HG03354 (cell line): ENCODE results near the gene JSRP1.

Experiments
- ATAC-seq: cut with Tn5 transposase; IDR thresholded peaks from one replicate; pipeline ENCODE4 v1.9.1; 2021; ENCODE audit warnings: mild to moderate bottlenecking; ENCODE audit not compliant: unreplicated experiment, poor library complexity, severe bottlenecking

JSRP1 gene

DNA sequence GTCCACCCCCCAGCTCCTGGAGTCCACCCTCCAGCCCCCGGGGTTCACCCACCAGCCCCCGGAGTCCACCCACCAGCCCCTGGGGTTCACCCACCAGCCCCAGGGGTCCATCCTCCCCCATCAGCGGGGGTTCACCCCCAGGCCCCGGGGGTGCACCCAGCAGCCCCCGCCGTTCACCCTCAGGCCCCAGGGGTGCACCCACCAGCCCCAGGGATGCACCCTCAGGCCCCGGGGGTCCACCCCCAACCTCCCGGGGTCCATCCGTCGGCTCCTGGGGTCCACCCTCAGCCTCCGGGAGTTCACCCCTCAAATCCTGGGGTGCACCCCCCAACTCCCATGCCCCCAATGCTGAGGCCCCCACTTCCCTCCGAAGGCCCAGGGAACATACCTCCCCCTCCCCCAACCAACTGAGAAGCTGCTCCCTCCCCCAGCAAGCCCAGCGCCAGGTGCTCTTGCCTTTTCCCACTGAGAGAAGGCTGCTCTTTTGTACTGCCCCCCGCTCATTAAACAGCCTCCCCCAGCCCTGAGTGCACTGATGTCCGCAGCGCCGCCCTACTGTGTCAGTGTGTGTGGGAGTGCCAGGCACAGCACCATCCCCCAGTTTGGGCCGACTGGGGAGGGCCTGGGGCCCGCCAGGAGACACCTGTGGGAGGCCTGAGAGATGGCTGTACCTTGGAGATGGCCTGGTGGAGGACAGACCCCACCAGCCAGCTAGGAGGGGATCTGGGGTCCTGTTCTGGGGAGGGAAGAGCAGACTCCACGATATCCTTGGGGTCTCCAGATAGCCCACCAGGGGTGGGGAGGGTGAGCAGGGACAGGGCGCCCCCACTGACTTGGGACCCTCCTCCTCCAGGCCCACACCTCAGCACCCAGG is 7.8 kb downstream of the JSRP1 start:
- ATAC-seq, result no peak

DNA sequence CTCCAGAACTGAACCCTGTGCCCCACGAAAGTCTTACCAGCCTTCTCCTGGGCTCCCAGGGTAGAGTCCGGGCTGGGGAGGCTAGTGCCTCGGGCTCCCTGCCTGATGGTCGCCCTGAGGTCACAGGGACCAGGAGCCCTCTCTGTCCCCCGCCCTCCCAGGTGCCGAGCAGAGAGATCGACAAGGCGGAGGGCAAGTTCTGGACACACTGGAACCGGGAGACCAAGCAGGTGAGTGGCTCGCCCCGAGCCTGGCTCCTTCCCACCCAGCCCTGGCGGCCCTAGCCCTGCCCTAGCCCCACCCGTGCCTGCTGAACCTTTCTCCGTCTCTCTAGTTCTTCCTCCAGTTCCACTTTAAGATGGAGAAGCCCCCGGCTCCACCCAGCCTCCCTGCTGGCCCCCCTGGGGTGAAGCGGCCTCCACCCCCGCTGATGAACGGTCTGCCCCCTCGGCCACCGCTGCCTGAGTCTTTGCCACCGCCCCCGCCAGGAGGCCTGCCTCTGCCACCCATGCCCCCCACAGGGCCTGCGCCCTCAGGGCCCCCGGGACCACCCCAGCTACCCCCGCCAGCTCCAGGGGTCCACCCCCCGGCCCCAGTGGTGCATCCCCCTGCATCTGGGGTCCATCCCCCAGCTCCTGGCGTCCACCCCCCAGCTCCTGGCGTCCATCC is 8.7 kb downstream of the JSRP1 start:
- no peak for ATAC-seq

DNA sequence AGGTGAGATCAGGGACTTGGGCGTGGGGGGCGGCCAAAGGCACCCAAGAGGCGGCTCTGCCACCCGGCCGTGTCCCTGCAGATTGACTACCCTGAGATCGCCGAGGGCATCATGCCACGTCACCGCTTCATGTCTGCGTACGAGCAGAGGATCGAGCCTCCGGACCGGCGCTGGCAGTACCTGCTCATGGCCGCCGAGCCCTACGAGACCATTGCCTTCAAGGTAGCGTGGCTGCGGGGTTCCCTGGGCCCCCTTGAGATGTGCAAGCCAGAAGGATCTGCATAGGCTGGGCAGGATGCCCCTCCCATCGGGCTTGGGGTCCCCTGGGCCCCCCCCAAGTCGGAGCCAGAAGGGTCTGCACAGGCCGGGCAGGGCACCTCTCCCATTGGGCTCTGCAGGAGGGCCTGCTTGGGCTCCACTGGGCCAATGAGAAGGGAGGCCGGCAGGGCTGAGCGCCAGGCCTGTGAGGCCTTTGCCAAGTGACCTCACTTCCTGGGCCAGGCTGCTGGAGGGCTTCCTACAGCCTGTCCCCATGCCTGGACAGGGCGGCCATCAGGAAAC is 9.3 kb downstream of the JSRP1 start:
- ATAC-seq, result no peak

DNA sequence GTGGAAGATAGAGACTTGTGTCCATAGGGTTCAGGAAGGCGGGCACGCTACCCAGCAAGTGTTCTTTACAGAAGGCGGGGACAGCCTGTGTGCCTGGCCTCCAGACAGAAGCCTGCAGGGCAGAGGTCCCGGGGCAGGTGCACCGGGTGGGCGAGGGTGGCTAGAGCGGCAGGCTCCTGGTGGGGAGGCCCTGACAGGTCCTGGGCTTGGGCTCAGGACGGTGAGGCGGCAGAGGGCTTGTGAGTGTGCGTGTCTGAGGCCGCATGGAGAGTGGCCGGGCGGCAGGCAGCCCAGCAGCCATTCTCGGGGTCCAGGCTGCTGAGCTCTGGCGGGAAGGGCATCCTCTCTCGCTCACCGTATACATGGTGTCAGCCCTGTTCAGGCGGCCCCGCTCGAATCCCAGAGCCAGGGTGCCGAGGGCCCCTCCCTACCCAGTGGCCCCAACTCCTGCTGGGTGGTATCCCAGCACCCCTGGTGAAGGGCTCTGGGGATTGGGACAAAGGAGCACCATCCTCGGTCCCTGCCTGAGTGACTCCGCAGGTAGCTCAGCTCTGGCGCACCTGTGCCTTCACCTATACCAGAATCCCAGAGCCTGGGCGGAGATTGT is 10.1 kb downstream of the JSRP1 start:
- ATAC-seq, result no peak

DNA sequence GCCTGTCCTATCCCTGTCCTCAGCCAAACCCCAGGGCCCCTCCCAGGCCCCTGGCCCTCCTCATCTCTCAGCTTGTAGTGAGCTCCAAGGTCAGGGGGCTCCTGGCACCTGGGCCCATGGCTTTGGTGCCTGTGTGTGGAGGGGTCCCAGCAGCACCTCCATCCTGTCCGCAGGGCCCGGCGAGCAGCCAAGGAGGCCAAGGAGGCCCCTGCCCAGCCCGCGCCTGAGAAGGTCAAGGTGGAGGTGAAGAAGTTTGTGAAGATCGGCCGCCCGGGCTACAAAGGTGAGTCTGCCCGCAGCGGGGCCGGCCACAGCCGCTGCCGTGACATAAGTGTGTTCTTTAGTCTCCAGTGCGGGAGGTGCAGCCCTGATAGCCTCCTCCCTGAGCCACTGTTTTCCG is 10.9 kb downstream of the JSRP1 start:
- no peak for ATAC-seq

DNA sequence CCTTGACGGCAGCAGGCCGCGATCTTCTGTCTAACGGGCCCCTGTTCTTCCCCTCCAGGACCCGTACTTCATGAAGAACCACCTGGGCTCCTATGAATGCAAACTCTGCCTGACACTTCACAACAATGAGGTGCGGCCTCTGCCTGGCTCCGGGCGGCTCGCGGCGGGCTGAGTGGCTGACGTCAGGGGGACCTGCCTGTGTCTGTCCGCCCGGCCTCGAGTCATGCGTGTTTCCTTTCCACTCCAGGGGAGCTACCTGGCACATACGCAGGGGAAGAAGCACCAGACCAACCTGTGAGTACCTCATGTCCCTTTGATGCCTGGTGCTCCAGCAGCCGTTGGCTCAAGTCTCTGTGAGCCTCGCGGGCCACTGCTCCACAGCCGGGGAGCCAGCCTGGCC is 11.7 kb downstream of the JSRP1 start:
- no peak for ATAC-seq

DNA sequence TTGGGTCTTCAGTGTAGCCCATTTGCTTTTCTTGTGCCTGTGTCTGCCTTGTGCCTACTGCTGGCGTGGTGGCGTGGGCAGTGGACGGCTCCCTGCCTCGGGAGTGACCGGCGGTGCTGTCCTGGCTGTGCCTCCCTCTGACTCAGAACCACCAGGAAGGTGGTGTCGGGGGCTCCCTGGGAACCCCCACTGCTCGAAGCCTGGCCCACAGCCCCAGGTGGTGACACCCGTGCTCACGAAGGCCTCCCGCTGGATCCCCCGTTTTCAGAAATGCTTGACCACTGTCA is 12.1 kb downstream of the JSRP1 start:
- ATAC-seq, result no peak

DNA sequence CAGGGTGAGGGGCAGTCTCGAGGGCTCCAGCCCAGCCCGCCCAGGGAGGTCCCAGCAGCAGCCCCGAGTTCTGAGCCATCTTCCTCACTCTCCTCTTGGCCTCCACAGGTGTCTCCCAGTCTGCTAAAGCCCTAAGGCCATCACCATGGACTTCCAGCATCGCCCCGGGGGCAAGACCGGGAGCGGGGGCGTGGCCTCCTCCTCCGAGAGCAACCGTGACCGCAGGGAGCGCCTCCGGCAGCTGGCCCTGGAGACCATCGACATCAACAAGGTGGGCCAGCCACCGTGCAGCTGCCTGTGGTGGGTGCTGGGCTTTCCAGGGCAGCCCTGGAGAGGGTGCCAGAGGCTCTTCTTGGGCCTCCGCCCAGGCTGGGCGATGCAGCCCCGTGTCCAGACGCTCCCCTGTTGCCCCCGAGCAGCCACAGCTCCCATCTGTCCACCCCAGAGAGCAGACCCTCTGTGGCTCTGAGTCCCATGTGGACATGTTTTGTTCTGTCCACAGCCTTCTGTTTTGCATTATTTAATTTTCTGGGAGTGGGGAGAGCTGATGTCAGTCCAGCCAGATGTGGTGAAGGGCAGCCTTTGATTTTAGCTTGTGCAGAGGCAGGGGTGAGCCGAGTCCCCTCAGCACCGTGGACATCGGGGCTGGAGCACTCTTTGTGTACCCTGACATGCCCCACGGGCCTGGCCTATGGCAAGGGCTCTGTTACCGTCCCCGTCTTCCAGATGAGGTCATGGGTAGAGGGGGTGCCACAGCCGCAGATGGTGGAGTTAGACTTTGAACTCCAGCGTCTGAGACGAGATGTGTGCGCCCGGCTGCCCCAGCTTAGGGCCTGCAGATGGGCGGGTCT is 12.7 kb downstream of the JSRP1 start:
- no peak for ATAC-seq

DNA sequence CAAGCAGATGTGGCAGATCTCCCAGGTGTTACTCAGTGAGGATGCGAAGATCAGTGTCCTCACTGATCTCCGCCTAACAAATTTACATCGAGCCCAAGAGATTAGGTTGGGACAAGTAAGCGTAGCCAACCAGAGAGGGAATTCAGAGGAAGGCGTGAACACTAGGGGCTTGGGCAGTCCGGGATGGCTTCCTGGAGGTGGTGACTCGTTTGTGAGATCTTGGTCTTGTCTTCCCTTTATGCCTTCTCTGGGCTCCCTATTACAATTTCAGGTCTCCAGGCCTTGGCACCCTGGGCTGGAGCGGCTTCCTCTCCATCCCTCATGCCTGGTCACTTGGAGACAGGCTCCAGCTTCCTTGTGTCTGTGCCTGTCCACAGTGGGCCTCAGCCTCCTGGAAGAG is 13.4 kb downstream of the JSRP1 start:
- ATAC-seq, result no peak

DNA sequence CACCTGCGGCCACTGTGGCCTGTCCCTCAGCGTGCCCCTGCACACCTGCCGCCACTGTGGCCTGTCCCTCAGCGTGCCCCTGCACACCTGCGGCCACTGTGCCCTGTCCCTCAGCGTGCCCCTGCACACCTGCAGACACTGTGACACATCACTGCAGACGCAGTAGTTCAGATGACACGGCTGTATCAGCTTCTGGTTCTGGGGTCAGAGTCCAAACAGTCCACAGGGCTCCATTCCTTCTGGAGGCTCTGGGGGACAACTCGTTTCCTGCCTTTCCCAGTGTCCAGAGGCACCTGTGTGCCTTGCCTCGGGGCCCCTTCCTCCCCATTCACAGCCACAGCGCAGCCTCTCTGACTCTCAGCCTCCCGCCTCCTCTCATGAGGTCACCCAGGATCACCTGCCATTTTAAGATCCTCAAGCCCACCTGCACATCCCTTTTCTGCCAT is 14.1 kb downstream of the JSRP1 start:
- no peak for ATAC-seq

DNA sequence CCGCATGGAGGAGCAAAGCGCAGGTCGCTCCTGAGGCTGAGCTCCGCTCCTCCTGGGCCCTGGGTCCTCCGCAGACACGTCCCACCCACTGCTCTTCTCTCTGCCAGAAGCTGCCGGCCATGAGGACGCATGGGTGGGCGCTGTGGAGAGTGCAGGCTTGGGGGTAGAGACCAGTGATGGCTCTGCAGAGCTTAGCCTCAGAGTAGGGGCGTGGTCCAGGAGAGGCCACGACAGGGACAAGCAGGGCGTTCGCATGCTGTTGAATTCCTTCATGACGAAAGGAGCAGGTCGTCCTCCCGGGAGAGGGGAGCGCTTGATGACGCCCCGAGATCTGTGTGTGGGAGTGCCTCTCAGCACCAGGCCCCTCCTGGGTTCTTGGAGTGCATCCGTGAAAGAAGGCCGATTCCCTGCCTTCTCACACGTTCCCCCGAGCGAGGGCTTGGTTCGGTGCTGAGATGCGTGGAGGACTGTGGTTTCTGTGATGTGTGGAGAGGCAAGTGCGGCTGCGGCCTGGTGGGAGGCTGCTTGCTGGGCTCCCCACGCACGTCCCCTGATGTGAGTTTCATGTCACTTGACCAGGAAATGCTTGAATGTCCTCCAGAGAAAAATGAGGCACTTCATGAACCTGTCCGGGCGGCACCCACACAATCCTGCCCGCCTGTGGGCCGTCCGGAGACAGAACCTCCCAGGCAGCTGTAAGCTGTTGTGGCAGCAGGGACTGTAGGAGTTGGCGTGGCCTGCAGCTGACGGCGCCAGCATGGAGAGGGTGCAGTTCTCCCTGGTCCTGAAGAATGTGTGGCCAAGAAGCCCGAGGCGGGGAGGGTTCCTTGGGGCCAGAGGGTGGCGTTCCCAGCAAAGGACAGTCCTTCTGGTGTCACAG is 15.1 kb downstream of the JSRP1 start:
- no peak for ATAC-seq

DNA sequence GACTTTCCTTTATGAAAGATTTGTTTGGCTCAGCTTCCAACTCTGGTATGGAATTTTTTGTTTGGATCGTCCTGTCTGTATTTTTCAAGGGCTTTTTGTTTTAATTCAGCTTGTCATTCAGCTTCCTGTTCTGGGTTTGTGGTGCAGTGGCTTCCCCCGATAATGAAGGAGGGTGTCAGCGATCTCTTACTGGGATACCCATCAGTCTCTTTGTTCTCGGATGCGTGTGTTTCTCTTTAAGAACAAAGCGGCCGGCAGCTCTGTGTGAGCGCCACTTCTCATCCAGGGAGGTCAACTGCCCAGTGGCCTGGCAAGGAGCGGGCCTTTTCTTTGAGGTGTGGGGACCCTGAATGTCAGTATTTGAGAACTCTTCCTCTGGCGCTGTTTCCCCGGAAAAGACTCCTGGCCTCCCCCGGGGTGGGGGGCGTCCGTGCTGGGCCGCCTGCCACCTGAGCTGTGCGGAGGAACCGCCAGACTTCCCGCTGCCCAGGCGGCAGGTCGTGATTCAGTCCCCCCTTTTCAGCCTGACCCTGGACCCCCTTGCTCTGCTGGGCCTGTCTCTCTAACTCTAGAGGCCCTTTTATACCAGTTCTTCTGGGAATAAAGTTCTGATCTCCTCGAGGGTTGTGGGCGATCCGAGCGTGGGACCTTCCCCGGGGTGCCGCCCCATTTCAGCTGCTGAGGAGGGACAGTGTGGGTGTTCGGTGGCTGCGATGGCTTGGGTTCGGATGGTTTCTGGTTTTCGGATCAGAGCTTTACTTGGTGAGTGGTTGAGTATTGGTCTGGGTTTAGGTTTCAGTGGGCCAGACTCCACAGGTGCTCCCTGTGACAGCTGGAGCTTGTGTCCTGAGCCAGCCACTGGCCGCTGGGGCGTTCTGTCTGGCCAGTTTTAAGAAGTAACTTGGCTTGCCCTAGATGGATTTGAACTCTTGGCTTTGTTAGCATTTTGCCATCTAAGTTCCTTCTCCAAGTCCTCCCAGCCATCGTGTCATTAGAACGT is 16.1 kb downstream of the JSRP1 start:
- no peak for ATAC-seq

DNA sequence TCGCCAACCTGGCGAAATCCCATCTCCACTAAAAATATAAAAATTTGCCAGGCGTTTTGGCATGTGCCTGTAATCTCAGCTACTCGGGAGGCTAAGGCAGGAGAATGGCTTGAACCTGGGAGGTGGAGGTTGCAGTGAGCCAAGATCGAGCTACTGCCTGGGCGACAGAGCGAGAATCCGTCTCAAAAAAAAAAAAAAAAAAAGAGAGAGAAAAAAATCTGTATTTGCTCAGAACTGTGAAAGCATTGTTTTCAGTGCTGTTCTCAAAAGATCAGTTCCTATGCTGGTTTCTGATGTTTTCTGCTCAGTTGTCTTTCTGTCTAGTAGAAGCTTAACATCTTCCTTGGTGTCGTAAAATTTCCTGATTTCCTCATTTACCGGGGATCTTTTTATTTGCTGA is 17.0 kb downstream of the JSRP1 start:
- ATAC-seq, result no peak

DNA sequence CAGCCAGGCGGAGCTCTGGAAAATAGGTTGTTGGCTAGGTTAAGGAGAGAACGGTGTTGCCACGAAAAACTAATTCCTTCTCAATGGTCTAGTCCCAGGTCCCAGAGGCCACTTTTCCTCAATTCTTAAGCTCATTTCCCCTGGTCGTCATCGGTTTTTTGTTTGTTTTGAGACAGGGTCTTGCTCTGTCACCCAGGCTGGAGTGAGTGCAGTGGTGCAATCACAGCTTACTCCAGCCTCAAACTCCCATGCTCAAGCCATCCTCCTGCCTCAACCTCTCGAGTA is 18.4 kb downstream of the JSRP1 start:
- ATAC-seq, result no peak

DNA sequence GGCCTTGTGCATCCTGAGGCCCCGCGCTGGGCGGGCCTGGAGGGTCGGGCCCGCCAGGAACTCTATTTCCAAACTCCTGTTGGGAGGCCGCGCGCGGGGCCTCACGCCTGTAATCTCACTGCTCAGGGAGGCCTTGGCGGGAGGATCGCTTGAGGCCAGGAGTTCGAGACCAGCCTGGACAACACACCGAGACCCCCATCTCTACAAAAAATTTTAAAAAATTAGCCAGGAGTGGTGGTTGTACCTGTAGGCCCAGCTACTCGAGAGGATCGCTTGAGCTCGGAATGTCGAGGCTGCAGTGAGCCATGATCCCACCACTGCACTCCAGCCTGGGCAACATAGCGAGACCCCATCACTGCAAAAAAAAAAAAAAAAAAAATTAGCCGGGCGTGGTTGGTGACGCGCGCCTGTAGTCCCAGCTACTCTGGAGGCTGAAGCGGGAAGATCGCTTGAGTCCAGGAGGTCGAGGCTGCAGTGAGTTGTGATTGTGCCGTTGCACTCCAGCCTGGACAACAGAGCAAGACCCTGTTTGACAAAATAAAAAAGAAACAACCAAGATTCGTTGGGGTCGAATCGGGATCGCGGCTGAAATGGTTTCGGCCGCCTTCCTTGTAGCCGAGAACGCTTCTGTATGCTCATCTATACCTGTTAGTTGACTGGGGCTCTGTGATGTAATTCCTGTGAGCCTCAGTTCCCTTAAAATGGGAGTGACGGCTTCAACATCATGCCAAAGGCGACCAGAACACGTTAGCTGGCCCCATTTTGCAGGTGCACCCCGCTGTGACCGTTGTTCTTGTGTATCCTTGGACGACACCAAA is 19.0 kb downstream of the JSRP1 start:
- ATAC-seq, result no peak

DNA sequence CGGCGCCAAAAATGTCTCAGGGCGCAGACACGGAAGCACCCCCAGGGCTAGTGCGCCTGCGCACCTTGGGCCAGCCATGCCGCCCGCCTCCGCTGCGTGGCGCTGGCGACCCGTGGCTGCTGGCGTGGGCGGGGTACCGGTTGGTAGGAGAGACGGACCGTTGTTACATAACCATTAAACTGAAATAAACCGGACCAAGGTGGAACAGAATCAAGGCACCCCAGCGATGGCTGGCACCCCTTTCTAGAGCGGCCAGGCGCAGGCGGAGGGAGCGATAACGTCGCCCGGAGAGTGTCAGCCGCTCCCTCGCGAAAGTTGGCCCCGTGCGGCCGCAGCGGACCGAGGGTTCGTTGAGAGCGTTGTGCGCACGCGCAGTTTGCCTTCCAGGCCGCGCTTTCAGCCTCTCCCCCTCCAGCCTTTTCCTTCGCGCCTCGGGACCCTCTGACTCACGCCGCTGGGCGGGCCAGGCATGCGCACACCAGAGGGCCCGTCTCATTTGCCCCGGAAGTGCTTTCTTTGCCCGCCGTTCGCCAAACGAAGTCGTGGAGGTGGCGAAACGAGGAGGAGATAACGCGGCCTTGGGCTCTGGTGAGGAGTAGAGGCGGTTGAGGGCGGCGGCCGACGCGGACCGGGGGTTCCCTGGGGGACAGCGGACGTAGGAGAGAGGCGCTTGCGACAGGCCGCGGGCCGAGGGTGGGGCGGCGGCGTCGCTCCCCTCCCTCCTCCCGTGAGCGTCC is 19.7 kb downstream of the JSRP1 start, which contains the start of the genes PLEKHJ1 and SF3A2:
Gene PLEKHJ1 (minus strand): TSS at position 16 of the 737 bp plus-strand sequence. CDS start 81 bp downstream, outside the sequence.
Gene SF3A2 (plus strand): TSS at position 511 of the 737 bp plus-strand sequence. CDS start 6,595 bp downstream, outside the sequence.
- peak; percentile 76 for ATAC-seq

DNA sequence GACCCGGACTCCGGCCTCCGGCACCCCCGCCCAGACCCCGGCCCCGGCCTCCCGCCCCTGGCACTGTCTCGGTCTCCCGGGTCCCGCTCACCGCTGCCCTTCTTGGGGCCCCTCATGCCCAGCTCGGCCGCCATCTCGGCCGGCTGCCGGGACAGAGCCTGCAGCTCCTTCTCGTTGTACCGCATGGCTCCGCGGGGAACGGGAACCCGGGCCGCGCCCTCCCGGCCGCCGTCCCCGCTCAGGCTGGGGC is 20.2 kb downstream of the JSRP1 start:
- no peak for ATAC-seq
